Endothelial cell of umbilical vein (primary cell): ENCODE data around the gene SNRNP200. TPM values are rescaled to one million over a fixed set of nuclear protein-coding genes. Genes with fewer than 3 reads are reported as not detected.
"Not testable (repeated sequence)": the region's sequence is repeated elsewhere in the genome, so short reads cannot be mapped to it uniquely, and the experiment has no call there.

Source experiments
- BruUV-seq: library from RNA; stranded (reverse); fragments of 400-500 nt; replicated peaks from 2 replicates; lab custom pipeline; 2021; lab: Mats Ljungman, UMichigan
- CTCF ChIA-PET: fragments of 300-600, 350-600 bp; sonication (Branson Sonifier 250); formaldehyde crosslinking; loops from one replicate; lab custom pipeline; 2021; ENCODE audit warnings: antibody characterized with exemption, inconsistent platforms; lab: Charles Lee
- POLR2A ChIA-PET: fragments of 300-600, 350-600 bp; sonication (Branson Sonifier 250); formaldehyde crosslinking; loops from one replicate; lab custom pipeline; 2021; ENCODE audit warnings: antibody characterized with exemption, inconsistent platforms; lab: Charles Lee
- DNase-seq: peaks from one replicate; pipeline ENCODE4 v3.0.0-alpha.2; 2011; ENCODE audit warnings: low read depth, low spot score
- FAIRE-seq: peaks from 2 replicates; lab custom pipeline; 2011; peaks lifted over from hg19 to GRCh38; lab: Jason Lieb, UNC
- H2AFZ ChIP-seq: 2 replicates; pipeline ENCODE4 v1.6.0; 2012; ENCODE audit warnings: low read depth, low read length, control low read depth, inconsistent platforms
- H3K27ac ChIP-seq: 2 replicates; pipeline ENCODE4 v1.5.1; 2011; ENCODE audit warnings: low read depth, mild to moderate bottlenecking, control low read depth, low read length, moderate library complexity; ENCODE audit not compliant: insufficient read depth
- H3K27me3 ChIP-seq, 2 experiments: 2 replicates each; pipeline versions ENCODE4 v1.6.0 to v1.6.1; 2011; ENCODE audit warnings: low read length in 2 of 2, mixed read lengths in 1 of 2; ENCODE audit not compliant: control insufficient read depth in 2 of 2, insufficient read depth in 2 of 2
- H3K36me3 ChIP-seq, 2 experiments: 2 replicates in 1 of 2; 3 replicates in 1 of 2; pipeline ENCODE4 v1.5.1; 2011; ENCODE audit warnings: low read length in 2 of 2, mild to moderate bottlenecking in 1 of 2, moderate library complexity in 1 of 2; ENCODE audit not compliant: control insufficient read depth in 2 of 2, insufficient read depth in 2 of 2; ENCODE audit errors: extremely low read depth in 1 of 2
- H3K4me1 ChIP-seq: 3 replicates; pipeline ENCODE4 v1.5.1; 2011; ENCODE audit warnings: mild to moderate bottlenecking, low read length; ENCODE audit not compliant: control insufficient read depth, insufficient read depth; ENCODE audit errors: extremely low read depth
- H3K4me2 ChIP-seq: 2 replicates; pipeline ENCODE4 v1.6.1; 2011; ENCODE audit warnings: low read length, control low read depth, mixed read lengths; ENCODE audit not compliant: insufficient read depth
- H3K4me3 ChIP-seq, 3 experiments: fragments of 200-600 bp in 1 of 3; sonication (generic), shearing (Covaris generic) in 1 of 3; replicated peaks in 1 of 3; 2 replicates each; pipeline ENCODE4 v1.5.1; 2011 to 2016; ENCODE audit warnings: control low read depth in 3 of 3, low read length in 3 of 3, mild to moderate bottlenecking in 2 of 3, inconsistent platforms in 1 of 3, low read depth in 1 of 3, moderate library complexity in 1 of 3; ENCODE audit not compliant: insufficient read depth in 1 of 3
- H3K79me2 ChIP-seq: 2 replicates; pipeline ENCODE4 v1.6.0; 2012; ENCODE audit warnings: low read length, inconsistent platforms; ENCODE audit not compliant: control insufficient read depth, insufficient read depth
- H3K9ac ChIP-seq: replicated peaks from 2 replicates; pipeline ENCODE3; 2011; ENCODE audit warnings: low read length, control low read depth; ENCODE audit not compliant: insufficient read depth; ENCODE audit errors: extremely low read depth
- H3K9me1 ChIP-seq: replicated peaks from 3 replicates; pipeline ENCODE4 v1.6.0; 2011; ENCODE audit warnings: mild to moderate bottlenecking, low read length; ENCODE audit not compliant: control insufficient read depth, insufficient read depth; ENCODE audit errors: extremely low read depth
- H3K9me3 ChIP-seq: replicated peaks from 2 replicates; pipeline ENCODE4 v1.5.1; 2012; ENCODE audit warnings: low read length, inconsistent platforms; ENCODE audit not compliant: control insufficient read depth, insufficient read depth
- H4K20me1 ChIP-seq: replicated peaks from 2 replicates; pipeline ENCODE3; 2011; ENCODE audit warnings: mild to moderate bottlenecking, low read length; ENCODE audit not compliant: control insufficient read depth, insufficient read depth; ENCODE audit errors: extremely low read depth
- JUN ChIP-seq: IDR thresholded peaks from 2 replicates; pipeline ENCODE4 v1.6.1; 2011; ENCODE audit warnings: borderline replicate concordance, low read depth; ENCODE audit not compliant: insufficient read length, insufficient read depth
- POLR2A ChIP-seq: IDR thresholded peaks from 2 replicates; pipeline ENCODE4 v1.6.1; 2012; ENCODE audit warnings: low read depth, mild to moderate bottlenecking, control low read depth, low read length
- POLR2AphosphoS5 ChIP-seq: IDR thresholded peaks from 2 replicates; pipeline ENCODE4 v1.6.1; 2012; ENCODE audit warnings: low read depth, mild to moderate bottlenecking, control low read depth, low read length, moderate library complexity; ENCODE audit not compliant: insufficient read depth
- dilution Hi-C: fragments of 300-500 bp; cut with MboI; formaldehyde crosslinking; loops from one replicate; pipeline ENCODE4 v1.15.0; 2019; ENCODE audit warnings: low sequenced_read_pairs; ENCODE audit not compliant: extremely low pct_ligation_motif_present
- intact Hi-C: fragments of 100-400 bp; cut with micrococcal nuclease; formaldehyde crosslinking; loops from one replicate; pipeline ENCODE4 v1.10.0; 2022
- polyA plus RNA-seq, 4 experiments: library from polyadenylated mRNA; depleted of rRNA in 3 of 4; stranded (reverse) in 3 of 4; unstranded in 1 of 4; fragments of >200 nt; gene quantifications; 2 replicates each; pipeline versions ENCODE4 v1.2.1 to v1.2.3, GENCODE V29; 2011 to 2012; ENCODE audit warnings: missing spikeins in 1 of 4
- total RNA-seq: library from RNA; stranded (reverse); gene quantifications from 2 replicates; pipeline ENCODE4 v1.2.3, GENCODE V29; 2021
- TF ChIP-seq, protein P1 (sequence below): IDR thresholded peaks from 2 replicates; pipeline ENCODE4 v1.6.1; 2011; ENCODE audit not compliant: insufficient read depth, insufficient read length

Gene SNRNP200
- total and polyA plus RNA-seq, 2 donors (not counting 3 experiments of a cell fraction or from before 2014, with no cell fraction given): 124 to 155 TPM

DNA sequence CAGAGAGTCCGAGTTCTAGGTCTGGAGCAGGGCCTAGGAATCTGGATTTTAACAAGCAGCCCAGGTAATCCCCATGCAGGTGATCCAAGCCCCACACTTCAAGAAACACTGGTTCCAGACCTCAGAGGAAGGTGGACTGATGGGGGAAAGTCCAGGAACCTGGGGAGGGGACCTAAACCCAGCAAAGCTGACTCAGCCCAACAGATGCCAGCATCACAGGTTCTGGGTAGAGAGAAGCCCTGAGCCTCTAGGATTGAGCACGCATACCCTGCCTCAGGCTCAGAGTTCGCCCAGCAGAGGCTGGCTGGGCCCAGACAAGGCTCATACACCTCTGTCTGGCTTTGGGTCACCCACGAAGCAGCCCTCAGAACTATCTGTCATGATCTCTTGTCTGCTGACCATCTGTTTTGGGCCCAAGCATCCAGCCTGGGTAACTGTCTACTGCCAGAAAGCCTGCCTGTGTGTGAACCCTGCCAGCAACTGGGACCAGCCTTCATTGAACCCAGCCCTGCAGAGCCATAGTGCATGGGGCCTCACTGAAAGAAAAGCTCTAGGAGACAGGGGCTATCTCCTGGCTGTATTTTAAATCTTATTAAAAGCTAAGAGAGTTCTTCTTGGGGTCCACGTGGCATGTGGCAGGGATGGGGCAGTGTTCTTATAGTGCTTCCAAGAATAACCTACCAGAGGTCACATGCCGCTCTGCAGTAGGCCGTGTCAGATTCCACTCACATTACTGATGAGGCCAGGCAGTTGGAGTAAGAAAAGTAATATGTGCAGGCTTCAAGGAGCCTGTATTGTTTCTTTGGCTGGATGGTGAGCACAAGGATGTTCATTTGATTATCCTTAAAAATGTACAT lies 47.0 kb downstream of the SNRNP200 start:
- dilution Hi-C loops: no loop called here
- H3K9ac ChIP-seq: no peak overlapping the region
- ChIA-PET POLR2A (no interaction called here), CTCF (interaction anchor here (0.8 to 2.5 kb wide), 5 partner anchors 12 to 266 kb away, joined by 3 to 13 read pairs (median 5); partner anchors contain the start of gene ASTL)
- BruUV-seq: no TSS peak
- TF ChIP-seq POLR2AphosphoS5 (no peak), POLR2A (no peak), JUN (no peak)
- TF ChIP-seq, protein P1, sequence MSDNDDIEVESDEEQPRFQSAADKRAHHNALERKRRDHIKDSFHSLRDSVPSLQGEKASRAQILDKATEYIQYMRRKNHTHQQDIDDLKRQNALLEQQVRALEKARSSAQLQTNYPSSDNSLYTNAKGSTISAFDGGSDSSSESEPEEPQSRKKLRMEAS: no peak
- peaks cover 52% of the 10 kb centered on the region for H3K4me1 ChIP-seq
- no peaks in the 10 kb centered on the region for H4K20me1 ChIP-seq
- H3K79me2 ChIP-seq: peaks cover 40% of the 10 kb centered on the region
- intact Hi-C loops: no loop called here
- no peak for FAIRE-seq
- H3K4me3 ChIP-seq: no peak overlapping the region
- peaks cover 6% of the 10 kb centered on the region for H3K9me1 ChIP-seq
- no peak overlapping the region for H2AFZ ChIP-seq
- no peak overlapping the region for H3K27ac ChIP-seq
- no peak overlapping the region for H3K4me2 ChIP-seq
- H3K27me3 ChIP-seq: no peaks in the 10 kb centered on the region
- no peak for DNase-seq
- H3K36me3 ChIP-seq: peaks cover 6 to 8% of the 10 kb centered on the region in 2 experiments
- H3K9me3 ChIP-seq: no peaks in the 10 kb centered on the region

DNA sequence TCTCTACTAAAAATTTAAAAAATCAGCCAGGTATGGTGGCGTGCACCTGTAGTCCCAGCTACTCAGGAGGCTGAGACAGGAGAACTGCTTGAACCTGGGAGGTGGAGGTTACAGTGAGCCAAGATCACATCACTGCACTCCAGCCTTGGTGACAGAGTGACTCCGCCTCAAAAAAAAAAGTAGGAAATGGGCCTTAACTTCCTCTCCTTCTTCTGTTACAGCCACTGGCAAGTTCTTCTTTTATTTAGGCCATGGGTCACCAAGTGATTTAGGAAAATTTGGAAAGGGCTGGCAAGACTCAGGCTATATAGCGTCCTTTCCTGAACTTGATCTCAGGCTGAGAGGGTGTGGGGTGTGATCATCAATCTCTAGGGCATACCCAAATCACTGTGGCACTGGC lies 47.6 kb downstream of the SNRNP200 start:
- H3K27ac ChIP-seq, FAIRE-seq, BruUV-seq, intact Hi-C loops, H3K9me1 ChIP-seq, H3K4me3 ChIP-seq, H2AFZ ChIP-seq, POLR2A ChIA-PET, H4K20me1 ChIP-seq, DNase-seq, H3K9ac ChIP-seq, H3K27me3 ChIP-seq, H3K9me3 ChIP-seq, H3K4me2 ChIP-seq, dilution Hi-C loops: not testable (repeated sequence)
- H3K79me2 ChIP-seq: peaks cover 39% of the 10 kb centered on the region
- CTCF ChIA-PET: interaction anchor here (2.2 kb wide), 1 partner anchor 83 kb away, joined by 5 read pairs; no protein-coding TSS in a partner anchor
- H3K4me1 ChIP-seq: peaks cover 52% of the 10 kb centered on the region
- H3K36me3 ChIP-seq: peaks cover 8 to 11% of the 10 kb centered on the region in 2 experiments
